ENCODE data around the gene PCDH19.

Gene PCDH19

GRCh38 chrX:100373673-100374072 is 36.4 kb downstream of the PCDH19 start:
- Histone ChIP-seq H3K4me3 (ENCODE audit: insufficient read depth, low read length, poor library complexity, severe bottlenecking) (no peak overlapping the region), H3K36me3 (ENCODE audit: low read length) (no peaks in the 10 kb centered on the region), H3K27me3 (ENCODE audit: low read length) (no peaks in the 10 kb centered on the region), H2AFZ (ENCODE audit: low read depth, low read length, severe bottlenecking) (no peak overlapping the region), H3K9me3 (ENCODE audit: insufficient read depth, low read length) (no peaks in the 10 kb centered on the region), H3K27ac (ENCODE audit: low read depth, low read length) (no peak overlapping the region), H3K79me2 (ENCODE audit: insufficient read depth, low read length) (no peaks in the 10 kb centered on the region), H4K20me1 (ENCODE audit: low read depth, low read length) (no peaks in the 10 kb centered on the region), H3K9me2 (replicated peaks; ENCODE audit: insufficient read depth, low read length) (no peaks in the 10 kb centered on the region), H3K4me2 (ENCODE audit: low read depth, low read length, poor library complexity, severe bottlenecking) (no peak overlapping the region), H3F3A (ENCODE audit: insufficient read depth) (no peaks in the 10 kb centered on the region), H3K9ac (ENCODE audit: low read length) (no peak overlapping the region)
- no peak for TF ChIP-seq EZH2phosphoT487 (conservative IDR thresholded peaks at IDR 0.05; ENCODE audit: low read length)

- Histone ChIP-seq H3K9me2 (replicated peaks; ENCODE audit: insufficient read depth, low read length) (no peaks in the 10 kb centered on the region), H3F3A (ENCODE audit: insufficient read depth) (no peaks in the 10 kb centered on the region), H3K27me3 (ENCODE audit: low read length) (no peaks in the 10 kb centered on the region), H3K4me2 (ENCODE audit: low read depth, low read length, poor library complexity, severe bottlenecking) (no peak overlapping the region), H3K27ac (ENCODE audit: low read depth, low read length) (no peak overlapping the region), H3K9ac (ENCODE audit: low read length) (no peak overlapping the region), H3K36me3 (ENCODE audit: low read length) (no peaks in the 10 kb centered on the region), H3K9me3 (ENCODE audit: insufficient read depth, low read length) (no peaks in the 10 kb centered on the region), H2AFZ (ENCODE audit: low read depth, low read length, severe bottlenecking) (no peak overlapping the region), H4K20me1 (ENCODE audit: low read depth, low read length) (no peaks in the 10 kb centered on the region), H3K4me3 (ENCODE audit: insufficient read depth, low read length, poor library complexity, severe bottlenecking) (no peak overlapping the region), H3K79me2 (ENCODE audit: insufficient read depth, low read length) (no peaks in the 10 kb centered on the region)
- no peak for TF ChIP-seq EZH2phosphoT487 (conservative IDR thresholded peaks at IDR 0.05; ENCODE audit: low read length)
- TF ChIP-seq, protein P1, sequence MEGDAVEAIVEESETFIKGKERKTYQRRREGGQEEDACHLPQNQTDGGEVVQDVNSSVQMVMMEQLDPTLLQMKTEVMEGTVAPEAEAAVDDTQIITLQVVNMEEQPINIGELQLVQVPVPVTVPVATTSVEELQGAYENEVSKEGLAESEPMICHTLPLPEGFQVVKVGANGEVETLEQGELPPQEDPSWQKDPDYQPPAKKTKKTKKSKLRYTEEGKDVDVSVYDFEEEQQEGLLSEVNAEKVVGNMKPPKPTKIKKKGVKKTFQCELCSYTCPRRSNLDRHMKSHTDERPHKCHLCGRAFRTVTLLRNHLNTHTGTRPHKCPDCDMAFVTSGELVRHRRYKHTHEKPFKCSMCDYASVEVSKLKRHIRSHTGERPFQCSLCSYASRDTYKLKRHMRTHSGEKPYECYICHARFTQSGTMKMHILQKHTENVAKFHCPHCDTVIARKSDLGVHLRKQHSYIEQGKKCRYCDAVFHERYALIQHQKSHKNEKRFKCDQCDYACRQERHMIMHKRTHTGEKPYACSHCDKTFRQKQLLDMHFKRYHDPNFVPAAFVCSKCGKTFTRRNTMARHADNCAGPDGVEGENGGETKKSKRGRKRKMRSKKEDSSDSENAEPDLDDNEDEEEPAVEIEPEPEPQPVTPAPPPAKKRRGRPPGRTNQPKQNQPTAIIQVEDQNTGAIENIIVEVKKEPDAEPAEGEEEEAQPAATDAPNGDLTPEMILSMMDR (IDR thresholded peaks at IDR 0.05; ENCODE audit: insufficient read depth, low read length, poor library complexity, severe bottlenecking) = no peak
These were observed 41.9 kb downstream of the PCDH19 start for GRCh38 chrX:100368167-100368566.

DNA sequence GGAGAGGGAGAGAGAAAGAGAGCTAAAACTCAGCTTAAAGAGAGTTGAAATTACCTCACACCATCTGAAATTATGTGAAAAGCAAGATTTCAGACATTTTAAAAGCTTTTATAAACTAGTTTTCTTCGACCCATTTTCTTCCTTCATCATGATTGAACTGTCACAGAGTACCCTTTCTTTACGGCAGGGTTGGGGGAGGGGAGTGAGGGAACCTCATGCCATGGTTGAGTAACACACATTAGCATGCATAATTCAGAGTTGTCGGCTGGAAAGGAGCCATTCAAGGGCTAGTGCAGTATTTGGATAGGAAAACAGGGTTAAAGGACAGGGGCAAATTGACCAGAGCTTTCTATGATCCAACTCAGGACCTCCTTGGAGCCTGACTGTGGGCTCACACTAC is 46.2 kb downstream of the PCDH19 start:
- Histone ChIP-seq H3K9me3 (ENCODE audit: insufficient read depth, low read length) (no peaks in the 10 kb centered on the region), H3K4me3 (ENCODE audit: insufficient read depth, low read length, poor library complexity, severe bottlenecking) (no peak overlapping the region), H3K27me3 (ENCODE audit: low read length) (no peaks in the 10 kb centered on the region), H3K36me3 (ENCODE audit: low read length) (no peaks in the 10 kb centered on the region), H3K9ac (ENCODE audit: low read length) (no peak overlapping the region), H3F3A (ENCODE audit: insufficient read depth) (no peaks in the 10 kb centered on the region), H4K20me1 (ENCODE audit: low read depth, low read length) (no peaks in the 10 kb centered on the region), H3K9me2 (replicated peaks; ENCODE audit: insufficient read depth, low read length) (no peaks in the 10 kb centered on the region), H3K79me2 (ENCODE audit: insufficient read depth, low read length) (no peaks in the 10 kb centered on the region), H3K27ac (ENCODE audit: low read depth, low read length) (no peak overlapping the region), H3K4me2 (ENCODE audit: low read depth, low read length, poor library complexity, severe bottlenecking) (no peak overlapping the region), H2AFZ (ENCODE audit: low read depth, low read length, severe bottlenecking) (no peak overlapping the region)
- TF ChIP-seq, protein P1 (IDR thresholded peaks at IDR 0.05; ENCODE audit: insufficient read depth, low read length, poor library complexity, severe bottlenecking) = no peak
- no peak for TF ChIP-seq EZH2phosphoT487 (conservative IDR thresholded peaks at IDR 0.05; ENCODE audit: low read length)

DNA sequence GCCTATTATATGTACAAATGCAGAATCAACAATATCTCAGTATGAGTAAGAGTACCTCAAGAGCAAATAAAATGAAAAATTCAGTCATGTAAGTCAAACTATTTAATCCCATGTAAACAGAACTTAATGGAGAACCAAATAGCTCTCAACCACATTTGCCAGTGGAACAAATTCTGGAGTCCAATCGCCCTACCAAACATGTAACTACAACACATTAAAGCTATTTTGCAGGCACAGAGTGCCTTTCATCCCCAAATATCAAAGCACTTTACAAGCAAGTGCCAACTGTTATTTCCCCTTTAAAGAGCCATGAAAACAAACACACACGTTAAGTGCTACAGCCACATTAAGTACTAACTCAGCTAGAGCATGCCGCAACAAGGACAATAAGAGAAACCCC is 51.3 kb downstream of the PCDH19 start:
- no peak overlapping the region for H3K4me2 ChIP-seq (ENCODE audit: low read depth, low read length, poor library complexity, severe bottlenecking)
- no peaks in the 10 kb centered on the region for H3K27me3 ChIP-seq (ENCODE audit: low read length)
- H2AFZ ChIP-seq (ENCODE audit: low read depth, low read length, severe bottlenecking) = no peak overlapping the region
- TF ChIP-seq, protein P1 (IDR thresholded peaks at IDR 0.05; ENCODE audit: insufficient read depth, low read length, poor library complexity, severe bottlenecking) = no peak
- no peak for TF ChIP-seq EZH2phosphoT487 (conservative IDR thresholded peaks at IDR 0.05; ENCODE audit: low read length)
- H3K79me2 ChIP-seq (ENCODE audit: insufficient read depth, low read length) = no peaks in the 10 kb centered on the region
- no peak overlapping the region for H3K27ac ChIP-seq (ENCODE audit: low read depth, low read length)
- no peaks in the 10 kb centered on the region for H4K20me1 ChIP-seq (ENCODE audit: low read depth, low read length)
- no peaks in the 10 kb centered on the region for H3F3A ChIP-seq (ENCODE audit: insufficient read depth)
- no peaks in the 10 kb centered on the region for H3K36me3 ChIP-seq (ENCODE audit: low read length)
- no peak overlapping the region for H3K9ac ChIP-seq (ENCODE audit: low read length)
- no peak overlapping the region for H3K4me3 ChIP-seq (ENCODE audit: insufficient read depth, low read length, poor library complexity, severe bottlenecking)
- no peaks in the 10 kb centered on the region for H3K9me3 ChIP-seq (ENCODE audit: insufficient read depth, low read length)
- H3K9me2 ChIP-seq (replicated peaks; ENCODE audit: insufficient read depth, low read length) = no peaks in the 10 kb centered on the region
